ENCODE data around the gene TAX1BP3. TPM values are rescaled to one million over a fixed set of nuclear protein-coding genes. Genes with fewer than 3 reads are reported as not detected.

Gene TAX1BP3
- total and polyA plus RNA-seq, 2 donors (not counting 1 experiment from before 2014, with no cell fraction given), result 121 to 141 TPM

- H3K79me2 ChIP-seq (ENCODE audit: control insufficient read depth, insufficient read depth, low read length), result no peaks in the 10 kb centered on the region
- no peak overlapping the region for H3K4me3 ChIP-seq (replicated peaks in 1 of 4; ENCODE audit: control extremely low read depth in 1 of 4, insufficient read depth in 1 of 4, low read depth in 3 of 4, low read length in 4 of 4)
- H3K9ac ChIP-seq (ENCODE audit: insufficient read depth, low read length), result no peak overlapping the region
These were observed 24.5 kb downstream of the TAX1BP3 start for GRCh38 chr17:3643889-3644349.

GRCh38 chr17:3641717-3642486, 26.5 kb downstream of the TAX1BP3 start:
- H3K9me3 ChIP-seq (ENCODE audit: control insufficient read depth, insufficient read depth, low read depth, low read length), result no peaks in the 10 kb centered on the region
- H4K20me1 ChIP-seq (ENCODE audit: control insufficient read depth, extremely low read depth, insufficient read depth, low read length), result no peaks in the 10 kb centered on the region
- H3K4me1 ChIP-seq (ENCODE audit: control insufficient read depth, extremely low read depth, insufficient read depth, low read length), result no peaks in the 10 kb centered on the region
- H3K27me3 ChIP-seq (ENCODE audit: control insufficient read depth, insufficient read depth, low read length), result no peaks in the 10 kb centered on the region
- TF ChIP-seq EZH2 (IDR thresholded peaks at IDR 0.05; ENCODE audit: low read length, missing control alignments) (no peak), CTCF (conservative IDR thresholded peaks at IDR 0.05 in 1 of 2, IDR thresholded peaks at IDR 0.05 in 1 of 2; ENCODE audit: low read depth in 1 of 2, low read length in 2 of 2) (no peak)
- no peak overlapping the region for H3K27ac ChIP-seq (ENCODE audit: insufficient read depth, low read length)
- no peak overlapping the region for H2AFZ ChIP-seq (ENCODE audit: low read length)
- no peak overlapping the region for H3K4me2 ChIP-seq (ENCODE audit: extremely low read depth, insufficient read depth, low read length)
- no peaks in the 10 kb centered on the region for H3K79me2 ChIP-seq (ENCODE audit: control insufficient read depth, insufficient read depth, low read length)
- DNase-seq (ENCODE audit: low read depth in 2 of 2), result no peak
- H3K9ac ChIP-seq (ENCODE audit: insufficient read depth, low read length), result no peak overlapping the region
- H3K36me3 ChIP-seq (ENCODE audit: control insufficient read depth, insufficient read depth, low read length), result peaks cover 4% of the 10 kb centered on the region
- no peak overlapping the region for H3K4me3 ChIP-seq (replicated peaks in 1 of 4; ENCODE audit: control extremely low read depth in 1 of 4, insufficient read depth in 1 of 4, low read depth in 3 of 4, low read length in 4 of 4)

More at GRCh38 chr17:3643889-3644349, 24.5 kb downstream of the TAX1BP3 start:
- Histone ChIP-seq H3K27me3 (ENCODE audit: control insufficient read depth, insufficient read depth, low read length) (no peaks in the 10 kb centered on the region), H3K4me2 (ENCODE audit: extremely low read depth, insufficient read depth, low read length) (no peak overlapping the region), H3K27ac (ENCODE audit: insufficient read depth, low read length) (no peak overlapping the region), H3K9me3 (ENCODE audit: control insufficient read depth, insufficient read depth, low read depth, low read length) (no peaks in the 10 kb centered on the region), H2AFZ (ENCODE audit: low read length) (no peak overlapping the region), H3K4me1 (ENCODE audit: control insufficient read depth, extremely low read depth, insufficient read depth, low read length) (no peaks in the 10 kb centered on the region), H4K20me1 (ENCODE audit: control insufficient read depth, extremely low read depth, insufficient read depth, low read length) (no peaks in the 10 kb centered on the region), H3K36me3 (ENCODE audit: control insufficient read depth, insufficient read depth, low read length) (peaks cover 2% of the 10 kb centered on the region)
- no peak for DNase-seq (ENCODE audit: low read depth in 2 of 2)
- TF ChIP-seq EZH2 (IDR thresholded peaks at IDR 0.05; ENCODE audit: low read length, missing control alignments), result no peak
- no peak for TF ChIP-seq CTCF (conservative IDR thresholded peaks at IDR 0.05 in 1 of 2, IDR thresholded peaks at IDR 0.05 in 1 of 2; ENCODE audit: low read depth in 1 of 2, low read length in 2 of 2)

- peaks cover 4% of the 10 kb centered on the region for H3K36me3 ChIP-seq (ENCODE audit: control insufficient read depth, insufficient read depth, low read length)
- no peak overlapping the region for H2AFZ ChIP-seq (ENCODE audit: low read length)
- H4K20me1 ChIP-seq (ENCODE audit: control insufficient read depth, extremely low read depth, insufficient read depth, low read length), result no peaks in the 10 kb centered on the region
- H3K4me2 ChIP-seq (ENCODE audit: extremely low read depth, insufficient read depth, low read length), result no peak overlapping the region
- no peaks in the 10 kb centered on the region for H3K9me3 ChIP-seq (ENCODE audit: control insufficient read depth, insufficient read depth, low read depth, low read length)
- no peaks in the 10 kb centered on the region for H3K27me3 ChIP-seq (ENCODE audit: control insufficient read depth, insufficient read depth, low read length)
- no peak overlapping the region for H3K4me3 ChIP-seq (replicated peaks in 1 of 4; ENCODE audit: control extremely low read depth in 1 of 4, insufficient read depth in 1 of 4, low read depth in 3 of 4, low read length in 4 of 4)
- H3K27ac ChIP-seq (ENCODE audit: insufficient read depth, low read length), result no peak overlapping the region
- DNase-seq (ENCODE audit: low read depth in 2 of 2), result no peak
- no peaks in the 10 kb centered on the region for H3K4me1 ChIP-seq (ENCODE audit: control insufficient read depth, extremely low read depth, insufficient read depth, low read length)
- TF ChIP-seq CTCF (conservative IDR thresholded peaks at IDR 0.05 in 1 of 2, IDR thresholded peaks at IDR 0.05 in 1 of 2; ENCODE audit: low read depth in 1 of 2, low read length in 2 of 2) (no peak), EZH2 (IDR thresholded peaks at IDR 0.05; ENCODE audit: low read length, missing control alignments) (no peak)
- no peak overlapping the region for H3K9ac ChIP-seq (ENCODE audit: insufficient read depth, low read length)
- H3K79me2 ChIP-seq (ENCODE audit: control insufficient read depth, insufficient read depth, low read length), result peaks cover under 1% of the 10 kb centered on the region
These were observed 27.4 kb downstream of the TAX1BP3 start for GRCh38 chr17:3641014-3641413.
